ENCODE measurements around the gene SNX33.
"Not testable (repeated sequence)": the region's sequence is repeated elsewhere in the genome, so short reads cannot be mapped to it uniquely, and the experiment has no call there.

The SNX33 gene

GRCh38 chr15:75683646-75684312 is 36.1 kb downstream of the SNX33 start:
- DNase-seq (ENCODE audit: low spot score): peak; percentile 46

DNA sequence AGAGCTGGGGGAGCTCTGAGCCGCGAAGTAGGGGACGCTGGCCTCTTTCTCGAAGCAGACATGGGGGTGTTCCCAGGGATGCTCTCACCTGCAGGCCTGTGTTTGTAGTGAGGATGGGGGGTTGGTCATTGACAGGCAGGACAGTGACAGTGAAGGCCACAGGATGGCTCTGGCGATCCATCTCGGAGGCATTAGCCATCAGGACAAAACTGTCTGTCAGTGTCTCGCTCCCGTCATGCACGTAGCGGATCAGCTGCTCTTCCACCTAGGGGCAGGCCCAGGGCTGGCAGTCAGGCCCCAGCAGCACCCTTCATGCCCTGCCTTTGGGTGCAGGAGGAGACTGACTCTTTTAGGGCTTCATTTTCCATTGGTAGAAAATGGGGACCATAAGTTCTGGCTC is 36.9 kb downstream of the SNX33 start:
- DNase-seq (ENCODE audit: low spot score): no peak

- DNase-seq (ENCODE audit: low spot score): no peak
Observed at GRCh38 chr15:75685195-75685594, 37.5 kb downstream of the SNX33 start.

DNA sequence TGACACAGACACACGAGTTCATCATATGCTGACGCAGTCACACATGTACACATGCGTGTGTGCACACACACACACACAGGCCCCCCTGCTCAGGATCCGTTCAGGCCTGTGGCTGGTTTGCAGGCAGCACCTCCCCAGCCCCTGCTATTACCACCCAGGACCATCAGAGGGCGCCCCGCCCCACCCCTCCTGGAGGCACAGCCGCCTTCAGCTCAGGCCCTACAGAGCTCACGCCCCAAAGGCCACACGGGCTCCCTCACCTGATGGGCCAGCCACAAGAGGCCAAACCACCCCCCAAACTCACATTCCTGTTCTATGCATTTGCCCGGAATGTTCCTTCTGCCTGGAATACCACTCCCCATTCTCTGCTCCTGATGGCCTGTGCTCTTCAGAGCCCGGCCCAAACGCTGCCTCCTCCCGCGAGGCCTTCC is 38.5 kb downstream of the SNX33 start:
- not testable (repeated sequence) for DNase-seq (ENCODE audit: low spot score)

- DNase-seq (ENCODE audit: low spot score): no peak
Observed at GRCh38 chr15:75687486-75688277, 40.0 kb downstream of the SNX33 start.

GRCh38 chr15:75688278-75688557 is 40.5 kb downstream of the SNX33 start:
- DNase-seq (ENCODE audit: low spot score): no peak

DNA sequence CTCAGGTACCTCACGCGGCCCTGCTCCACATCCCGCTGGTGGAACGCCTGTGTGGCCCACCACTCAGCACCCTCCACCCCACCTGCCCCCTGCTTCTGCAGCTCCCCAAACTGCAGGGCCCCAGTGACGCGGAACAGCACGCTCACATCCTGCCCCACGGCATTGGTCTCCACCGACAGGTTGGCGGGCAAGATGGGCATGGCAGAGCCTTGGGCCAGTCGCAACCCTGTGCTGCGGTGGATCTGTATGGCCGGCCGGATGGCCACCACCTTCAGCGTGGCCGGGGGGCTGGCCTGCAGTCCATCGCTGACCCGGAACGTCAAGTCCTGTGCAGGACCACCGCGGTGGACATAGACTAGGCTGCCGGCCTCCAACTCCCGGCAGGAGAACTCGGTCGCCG is 41.1 kb downstream of the SNX33 start:
- DNase-seq (ENCODE audit: low spot score): no peak

DNA sequence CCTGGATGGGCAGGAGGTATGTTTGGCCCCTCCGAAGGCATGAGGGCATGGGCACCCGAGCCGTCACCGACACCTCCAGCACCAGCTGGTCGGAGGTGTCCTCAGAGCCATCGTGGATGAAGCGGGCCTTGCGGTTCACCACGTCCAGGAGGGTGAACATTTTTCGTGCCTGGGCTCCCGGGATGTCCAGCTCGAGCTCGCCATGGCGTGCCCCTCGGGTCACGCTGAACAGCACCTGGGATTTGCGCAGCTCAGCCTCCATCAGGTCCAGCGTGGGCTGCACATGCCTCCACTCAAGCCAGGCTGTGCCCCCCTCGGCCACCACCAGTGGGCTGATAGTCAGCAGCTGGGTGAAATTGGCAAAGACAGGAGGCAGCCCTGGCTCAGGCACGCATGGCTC is 41.7 kb downstream of the SNX33 start:
- not testable (repeated sequence) for DNase-seq (ENCODE audit: low spot score)

DNA sequence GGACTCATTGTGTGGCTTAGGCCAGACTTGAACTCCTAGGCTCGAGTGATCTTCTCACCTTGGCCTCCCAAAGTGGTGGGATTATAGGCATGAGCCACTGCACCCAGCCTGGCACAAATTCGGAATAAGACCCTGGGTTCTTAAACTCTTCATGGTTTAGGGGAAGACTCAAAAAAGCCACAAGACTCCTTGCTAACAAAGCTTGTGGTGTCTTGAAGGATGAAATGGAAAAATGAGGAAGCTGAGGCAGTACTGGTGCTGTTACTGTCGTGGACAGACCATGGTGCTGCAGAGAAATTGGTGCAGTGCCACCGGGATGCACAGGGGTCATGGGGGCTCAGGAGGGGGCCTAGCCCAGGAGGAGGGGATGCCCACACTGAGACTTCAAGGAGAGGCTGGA is 44.6 kb downstream of the SNX33 start:
- DNase-seq (ENCODE audit: low spot score): not testable (repeated sequence)

- not testable (repeated sequence) for DNase-seq (ENCODE audit: low spot score)
Observed at GRCh38 chr15:75693028-75693427, 45.3 kb downstream of the SNX33 start.

- no peak for DNase-seq (ENCODE audit: low spot score)
Observed at GRCh38 chr15:75693501-75694240, 46.0 kb downstream of the SNX33 start.

DNA sequence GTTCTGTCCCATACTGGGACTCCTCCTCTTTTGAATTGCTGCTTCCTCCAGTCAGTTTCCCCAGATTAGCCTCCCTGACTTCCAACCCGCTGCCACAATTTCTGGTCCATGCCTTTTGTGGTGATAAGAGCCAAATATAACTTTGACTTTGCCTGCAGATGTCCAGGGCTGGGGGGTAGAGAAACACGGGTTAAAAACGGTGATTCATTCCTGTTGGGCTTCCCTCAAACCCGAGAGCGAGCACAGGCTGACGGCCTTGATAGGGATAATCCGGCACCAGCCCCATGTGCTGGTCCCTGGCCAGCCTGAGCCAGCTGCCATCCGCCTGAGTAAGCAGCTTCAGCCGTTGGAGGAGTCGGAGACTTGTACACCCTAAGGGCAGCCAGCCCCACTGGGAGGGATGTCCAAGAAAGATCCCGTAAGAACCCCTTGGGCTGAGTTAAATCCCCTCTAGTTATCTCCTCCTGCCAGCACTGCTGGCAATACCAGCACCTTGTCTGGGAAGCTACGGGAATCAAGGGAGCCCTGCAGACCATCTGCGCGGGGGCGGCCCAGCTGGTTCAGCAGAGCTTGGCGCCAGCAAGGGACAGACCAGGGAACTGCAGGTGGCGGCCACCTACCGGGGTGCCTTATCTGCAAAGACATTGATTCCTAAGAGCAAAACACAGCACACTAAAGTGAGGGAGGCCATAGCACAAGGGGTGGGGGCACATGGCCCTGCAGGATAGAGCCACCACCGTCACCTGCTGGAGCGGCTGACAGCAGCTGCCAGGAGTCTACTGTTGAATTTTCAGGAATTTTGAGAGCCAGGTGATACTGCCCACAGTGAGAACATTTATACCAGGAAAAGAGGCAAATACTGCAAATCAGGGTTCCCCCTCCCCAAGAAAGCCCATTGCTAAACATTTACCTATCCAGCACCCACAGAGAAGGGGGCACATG is 46.8 kb downstream of the SNX33 start:
- peak; percentile 19 for DNase-seq (ENCODE audit: low spot score)

- DNase-seq (ENCODE audit: low spot score): no peak
Observed at GRCh38 chr15:75695220-75695619, 47.5 kb downstream of the SNX33 start.

DNA sequence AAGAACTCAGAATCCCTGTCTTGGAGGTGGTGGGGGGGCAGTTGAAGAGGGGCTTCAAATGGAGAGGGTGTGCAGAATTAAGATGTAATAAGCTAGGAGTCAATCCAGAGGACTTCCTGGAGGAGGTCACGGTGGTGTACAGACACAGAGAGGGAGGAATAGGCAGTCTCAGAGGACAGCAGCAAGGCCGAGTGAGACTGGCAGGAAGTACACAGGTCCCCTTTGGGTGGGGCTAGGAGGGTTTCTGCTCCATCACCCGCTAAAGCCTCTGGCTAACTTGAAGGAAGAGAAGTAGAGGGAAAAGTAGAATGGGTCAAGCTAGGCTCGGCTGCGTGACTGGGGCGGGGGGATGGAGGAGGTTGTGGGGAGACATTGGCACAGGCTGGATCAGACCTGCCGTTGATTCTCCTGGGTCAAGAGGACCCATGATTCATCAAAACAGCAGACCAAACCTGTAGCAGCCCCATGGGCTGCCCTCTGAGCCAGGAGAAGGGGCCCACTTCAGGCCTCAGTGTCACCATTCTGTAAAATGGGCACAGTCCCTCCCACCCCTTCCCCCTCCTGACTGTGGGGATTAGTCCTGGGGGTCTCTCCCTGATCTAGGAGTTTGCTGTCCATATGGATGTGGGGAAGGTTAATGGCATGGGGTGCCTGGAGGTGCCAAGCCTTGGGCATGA is 48.1 kb downstream of the SNX33 start:
- DNase-seq (ENCODE audit: low spot score): no peak

GRCh38 chr15:75696311-75696720 is 48.6 kb downstream of the SNX33 start:
- no peak for DNase-seq (ENCODE audit: low spot score)

DNA sequence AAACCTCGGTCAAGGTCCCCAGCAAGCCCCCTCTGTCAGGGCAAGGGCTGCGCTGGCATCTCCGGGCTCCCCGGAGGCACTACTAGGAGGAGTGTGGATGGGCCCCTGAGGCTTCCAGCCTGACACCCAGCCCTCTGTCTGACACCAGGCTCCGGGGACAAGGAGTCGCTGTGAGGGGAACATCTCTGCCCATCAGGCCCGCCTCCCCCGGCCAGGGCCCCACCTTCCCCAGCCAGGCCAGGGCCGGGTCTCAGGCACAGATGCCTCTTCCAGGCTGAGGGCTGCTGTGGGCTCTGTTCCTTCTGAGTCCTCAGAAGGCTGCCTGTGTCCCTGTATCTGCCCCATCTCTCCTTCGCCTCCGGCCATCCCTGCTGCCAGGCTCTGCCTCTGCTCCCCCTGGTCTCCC is 49.1 kb downstream of the SNX33 start:
- no peak for DNase-seq (ENCODE audit: low spot score)

GRCh38 chr15:75697523-75697922 is 49.8 kb downstream of the SNX33 start:
- no peak for DNase-seq (ENCODE audit: low spot score)

GRCh38 chr15:75697974-75698747 is 50.4 kb downstream of the SNX33 start:
- DNase-seq (ENCODE audit: low spot score): not testable (repeated sequence)

DNA sequence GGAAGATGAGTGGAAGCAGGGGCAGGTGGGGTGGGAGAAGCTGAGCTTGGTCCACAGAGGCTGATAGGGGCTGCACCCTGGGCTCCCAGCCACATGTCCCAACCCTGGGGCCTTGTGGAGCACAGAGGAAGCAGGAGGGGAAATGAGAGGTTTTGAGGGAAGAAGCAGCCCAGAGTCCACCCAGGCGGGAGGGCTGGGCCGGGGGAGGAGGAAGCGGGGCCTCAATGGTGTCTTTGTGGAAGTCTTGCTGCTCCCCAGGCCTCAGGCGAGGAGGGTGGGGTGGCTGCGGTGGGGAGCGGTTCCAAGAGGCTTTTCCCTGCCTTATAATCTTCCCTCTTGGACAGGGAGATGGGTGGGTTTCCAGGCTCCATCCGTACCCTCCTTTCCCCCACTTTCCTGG is 51.8 kb downstream of the SNX33 start:
- DNase-seq (ENCODE audit: low spot score): not testable (repeated sequence)
